Activated naive CD4-positive, alpha-beta T cell treated with anti-CD3 and anti-CD28 coated beads, Interleukin-2, amount 50 U/mL, for 72 hours (primary cell): ENCODE measurements around the gene ARID3A. TPM values are rescaled to one million over a fixed set of nuclear protein-coding genes. Genes with fewer than 3 reads are reported as not detected.
A peak's percentile ranks its signal among the peaks of the same experiment; 100 is the strongest.
"Not testable (repeated sequence)": the region's sequence is repeated elsewhere in the genome, so short reads cannot be mapped to it uniquely, and the experiment has no call there.

Source experiments
- ATAC-seq, 2 donors: fragments of 150-1000 bp; cut with Tn5 transposase; 2 replicates each; pipeline ENCODE4 v1.10.0; 2021; ENCODE audit warnings: mild to moderate bottlenecking in 2 of 2, moderate library complexity in 2 of 2
- DNase-seq, 2 donors: peaks; one replicate each; pipeline ENCODE4 v3.0.0; 2021 to 2022; ENCODE audit warnings: low spot score in 2 of 2
- H3K27ac Mint-ChIP-seq, 2 donors: one replicate each; pipeline ENCODE4 v1.8.0; 2022; ENCODE audit warnings: mild to moderate bottlenecking in 2 of 2, mixed read lengths in 2 of 2
- H3K36me3 Mint-ChIP-seq, 2 donors: one replicate each; pipeline ENCODE4 v1.8.0; 2022; ENCODE audit warnings: mixed read lengths in 2 of 2
- H3K9me3 Mint-ChIP-seq, 2 donors: one replicate each; pipeline ENCODE4 v1.8.0; 2022; ENCODE audit warnings: mixed read lengths in 2 of 2
- total RNA-seq, 2 donors: library from RNA; stranded (reverse); gene quantifications; one replicate each; pipeline ENCODE4 v1.2.3, GENCODE V29; 2022

Gene ARID3A
- total RNA-seq, 2 donors from 2014 or later, result 22.4 to 35.7 TPM

DNA sequence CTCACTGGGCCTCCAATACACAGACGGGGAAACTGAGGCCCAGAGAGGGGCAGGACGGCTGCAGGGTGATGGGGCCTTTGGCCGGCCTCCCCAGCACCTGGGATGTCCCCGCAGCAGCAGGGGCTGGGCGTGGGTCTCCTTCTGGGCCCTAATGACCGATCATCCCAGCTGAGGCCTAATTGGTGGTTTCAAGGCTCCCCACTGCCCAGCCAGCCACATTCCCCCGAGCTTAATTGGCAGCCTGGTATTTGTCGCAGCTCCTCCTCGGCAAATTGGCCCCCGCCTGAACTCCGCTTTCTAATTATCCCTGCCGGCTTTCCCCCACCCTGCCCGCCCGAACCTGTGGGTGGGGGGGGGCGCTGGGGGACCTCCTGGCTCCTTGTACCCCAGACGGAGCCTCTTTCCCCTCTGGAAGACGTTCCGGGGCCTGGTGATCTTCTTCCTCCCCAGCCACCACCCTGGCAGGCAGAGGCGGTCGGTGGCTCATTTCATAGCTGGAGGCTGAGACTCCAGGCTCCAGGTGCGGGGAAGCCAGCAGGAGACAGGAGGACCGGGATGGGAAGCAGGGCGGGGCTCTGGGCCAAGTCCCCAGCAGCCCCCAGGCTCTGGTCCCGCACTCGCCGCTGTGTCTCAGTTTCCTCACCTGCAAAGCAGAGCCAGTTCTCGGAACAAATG lies 31.1 kb downstream of the ARID3A start:
- H3K27ac Mint-ChIP-seq, result no peak overlapping the region
- DNase-seq (no peak), ATAC-seq (no peak)
- H3K9me3 Mint-ChIP-seq, result no peaks in the 10 kb centered on the region
- no peaks in the 10 kb centered on the region for H3K36me3 Mint-ChIP-seq

DNA sequence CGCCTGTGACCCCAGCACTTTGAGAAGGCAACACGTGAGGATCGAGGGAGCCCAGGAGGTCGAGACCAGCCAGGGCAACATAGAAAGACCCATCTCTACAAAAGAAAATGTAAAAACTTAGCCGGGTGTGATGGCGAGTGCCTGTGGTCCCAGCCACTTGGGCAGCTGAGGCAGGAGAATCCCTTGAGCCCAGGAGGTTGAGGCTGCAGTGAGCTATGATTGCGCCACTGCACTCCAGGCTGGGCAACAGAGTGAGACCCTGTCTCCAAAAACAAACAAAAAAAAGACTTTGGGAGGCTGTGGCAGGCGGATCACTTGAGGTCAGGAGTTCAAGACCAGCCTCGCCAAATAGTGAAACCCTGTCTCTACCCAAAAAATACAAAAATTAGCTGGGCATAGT lies 31.7 kb downstream of the ARID3A start:
- H3K36me3 Mint-ChIP-seq, H3K27ac Mint-ChIP-seq, DNase-seq, ATAC-seq, H3K9me3 Mint-ChIP-seq: not testable (repeated sequence)

- H3K27ac Mint-ChIP-seq, result peak overlapping the region in 1 of 2 donors; percentile 3
- H3K9me3 Mint-ChIP-seq, result no peaks in the 10 kb centered on the region
- H3K36me3 Mint-ChIP-seq, result no peaks in the 10 kb centered on the region
- DNase-seq (peak in 1 of 2 donors; percentile 44), ATAC-seq (peak; percentile 79 to 94)
Measured at GRCh38 chr19:958967-959855, 33.4 kb downstream of the ARID3A start.

DNA sequence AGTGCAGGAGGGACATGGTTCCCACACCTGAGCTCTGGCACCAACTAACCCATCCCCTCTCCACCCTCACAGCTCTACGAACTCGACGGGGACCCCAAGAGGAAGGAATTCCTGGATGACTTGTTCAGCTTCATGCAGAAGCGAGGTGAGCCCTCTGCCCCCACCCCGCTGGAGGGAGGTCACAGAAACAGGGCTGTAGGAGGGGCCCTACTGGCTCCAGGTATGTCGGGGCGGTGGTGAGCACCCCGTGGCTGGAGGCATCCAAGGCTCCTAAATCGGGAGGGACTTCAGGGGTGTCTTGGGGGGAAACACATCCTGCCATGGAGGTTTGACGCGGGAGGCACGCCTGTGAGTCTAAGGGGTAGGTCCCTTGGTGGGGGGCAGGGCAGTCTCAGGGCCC lies 34.2 kb downstream of the ARID3A start:
- DNase-seq (no peak), ATAC-seq (no peak)
- Mint-ChIP-seq H3K27ac (no peak overlapping the region), H3K9me3 (peaks cover 0 to under 1% of the 10 kb centered on the region in 2 donors), H3K36me3 (peaks cover 0 to 5% of the 10 kb centered on the region in 2 donors)

- ATAC-seq (no peak), DNase-seq (no peak)
- H3K36me3 Mint-ChIP-seq, result peaks cover 0 to 10% of the 10 kb centered on the region in 2 donors
- peaks cover 0 to 4% of the 10 kb centered on the region in 2 donors for H3K9me3 Mint-ChIP-seq
- no peak overlapping the region for H3K27ac Mint-ChIP-seq
Measured at GRCh38 chr19:960601-960938, 34.7 kb downstream of the ARID3A start.

GRCh38 chr19:961866-962620 lies 36.2 kb downstream of the ARID3A start:
- Mint-ChIP-seq H3K36me3 (peaks cover 0 to 17% of the 10 kb centered on the region in 2 donors), H3K27ac (no peak overlapping the region), H3K9me3 (peaks cover 0 to 4% of the 10 kb centered on the region in 2 donors)
- no peak for DNase-seq
- no peak for ATAC-seq

DNA sequence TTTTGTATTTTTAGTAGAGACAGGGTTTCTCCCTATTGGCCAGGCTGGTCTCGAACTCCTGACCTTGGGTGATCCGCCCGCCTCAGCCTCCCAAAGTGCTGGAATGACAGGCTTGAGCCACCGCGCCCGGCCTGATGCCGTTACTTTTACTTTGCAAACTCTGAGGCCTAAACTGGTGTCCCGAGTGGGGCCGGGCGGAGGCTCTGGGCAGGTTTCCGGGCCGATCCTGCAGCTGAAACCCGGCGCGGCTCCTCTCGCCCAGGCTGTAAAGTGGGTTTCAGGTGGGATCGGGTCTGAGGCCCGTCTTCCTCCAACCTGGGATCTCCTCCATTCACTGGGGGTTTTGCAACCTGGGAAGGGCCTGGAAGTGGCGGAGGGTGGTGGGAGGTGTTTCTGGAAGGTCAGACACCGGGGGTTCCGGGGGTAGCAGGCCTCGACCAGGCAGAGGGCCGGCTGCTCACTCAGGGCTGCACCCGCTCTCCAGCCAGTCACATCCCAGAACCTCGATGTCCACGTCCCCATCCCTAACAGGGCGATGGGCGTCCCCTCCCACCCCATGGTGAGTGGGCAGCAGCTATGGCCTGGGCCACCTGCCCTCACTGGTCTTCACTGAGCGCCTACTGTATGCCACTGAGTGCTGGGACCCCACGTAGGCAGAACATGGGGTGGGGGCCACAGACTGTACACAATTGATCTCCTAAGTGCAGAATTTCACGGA lies 37.0 kb downstream of the ARID3A start:
- Mint-ChIP-seq H3K27ac (no peak overlapping the region), H3K36me3 (peaks cover 0 to 22% of the 10 kb centered on the region in 2 donors), H3K9me3 (peaks cover 0 to 4% of the 10 kb centered on the region in 2 donors)
- DNase-seq (no peak), ATAC-seq (no peak)

DNA sequence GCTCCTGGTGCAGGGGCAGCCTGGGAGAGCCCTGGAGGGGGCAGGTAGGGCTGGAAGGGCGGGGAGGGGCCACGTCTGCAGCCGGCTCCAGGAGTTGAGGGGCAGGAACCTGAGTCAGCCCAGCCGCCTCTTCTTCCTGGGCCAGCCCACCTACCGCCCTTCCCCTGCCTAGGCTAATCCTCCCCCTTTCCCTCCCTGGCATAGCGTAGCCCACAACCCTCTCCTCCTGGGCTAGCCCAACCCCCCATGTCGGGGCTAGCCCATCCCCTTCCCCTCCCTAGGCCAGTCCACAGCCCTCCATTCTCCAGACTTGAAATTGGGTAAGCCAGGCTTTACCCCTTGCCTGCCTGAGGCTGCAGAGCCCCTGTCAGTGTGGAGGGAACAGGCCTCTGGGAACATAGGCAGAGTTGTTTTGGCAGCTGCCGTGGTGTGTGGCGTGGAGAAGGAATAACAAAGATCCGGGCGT lies 37.7 kb downstream of the ARID3A start:
- H3K36me3 Mint-ChIP-seq, result peaks cover 0 to 22% of the 10 kb centered on the region in 2 donors
- no peak overlapping the region for H3K27ac Mint-ChIP-seq

DNA sequence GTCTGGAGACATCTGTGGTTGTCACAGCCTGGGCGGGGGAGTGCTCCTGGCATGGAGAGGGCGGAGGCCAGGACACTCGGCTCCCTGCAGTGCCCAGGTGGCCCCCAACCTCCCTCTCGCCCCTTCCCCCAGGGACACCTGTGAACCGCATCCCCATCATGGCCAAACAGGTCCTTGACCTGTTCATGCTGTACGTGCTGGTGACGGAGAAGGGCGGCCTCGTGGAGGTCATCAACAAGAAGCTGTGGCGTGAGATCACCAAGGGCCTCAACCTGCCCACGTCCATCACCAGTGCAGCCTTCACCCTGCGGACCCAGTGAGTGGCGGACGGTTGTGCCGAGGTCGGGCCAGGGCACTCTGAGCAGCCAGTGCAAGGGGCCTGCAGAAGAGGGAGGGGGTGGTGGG lies 38.3 kb downstream of the ARID3A start:
- DNase-seq (no peak), ATAC-seq (no peak)
- H3K9me3 Mint-ChIP-seq, result peaks cover 0 to 4% of the 10 kb centered on the region in 2 donors
- no peak overlapping the region for H3K27ac Mint-ChIP-seq
- peaks cover 0 to 22% of the 10 kb centered on the region in 2 donors for H3K36me3 Mint-ChIP-seq

More for the DNA sequence above, 37.7 kb downstream of the ARID3A start:
- DNase-seq (no peak), ATAC-seq (no peak)
- H3K9me3 Mint-ChIP-seq, result peaks cover 0 to 4% of the 10 kb centered on the region in 2 donors

DNA sequence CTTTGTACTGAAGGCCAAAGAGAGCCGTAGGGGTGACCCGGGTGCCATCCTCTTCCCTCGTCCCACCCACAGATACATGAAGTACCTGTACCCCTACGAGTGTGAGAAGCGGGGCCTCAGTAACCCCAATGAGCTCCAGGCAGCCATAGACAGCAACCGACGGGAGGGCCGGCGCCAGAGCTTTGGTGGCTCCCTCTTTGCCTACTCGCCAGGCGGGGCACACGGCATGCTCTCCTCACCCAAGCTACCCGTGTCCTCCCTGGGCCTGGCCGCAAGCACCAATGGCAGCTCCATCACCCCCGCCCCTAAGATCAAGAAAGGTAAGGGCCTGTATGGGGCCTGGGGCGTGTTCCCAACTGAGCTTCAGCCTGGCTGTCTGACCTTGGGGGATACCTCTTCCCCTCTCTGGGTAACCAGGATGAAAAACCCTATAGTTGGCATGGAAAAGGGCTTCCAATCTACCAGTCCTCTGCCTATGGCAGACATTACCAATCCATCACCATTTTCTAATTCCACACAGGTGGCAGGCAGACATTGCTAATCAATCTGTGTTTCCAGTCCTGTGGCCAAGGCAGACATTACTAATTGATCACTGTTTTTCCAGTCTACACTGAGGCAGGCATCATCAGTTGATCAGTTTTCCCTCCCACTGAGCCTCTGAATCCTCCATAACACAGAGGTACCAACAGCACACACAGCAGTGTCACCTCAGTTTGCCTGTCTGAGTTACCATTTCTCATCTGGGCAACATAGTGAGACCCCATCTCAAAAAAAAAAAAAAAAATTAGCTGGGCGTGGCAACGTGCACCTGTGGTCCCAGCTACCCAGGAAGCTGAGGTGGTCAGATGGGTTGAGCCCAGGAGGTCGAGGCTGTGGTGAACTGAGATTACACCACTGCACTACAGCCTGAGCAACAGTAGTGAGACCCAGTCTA lies 39.2 kb downstream of the ARID3A start:
- Mint-ChIP-seq H3K27ac (no peak overlapping the region), H3K9me3 (peaks cover 0 to 4% of the 10 kb centered on the region in 2 donors), H3K36me3 (peaks cover 0 to 22% of the 10 kb centered on the region in 2 donors)
- DNase-seq (no peak), ATAC-seq (no peak)

DNA sequence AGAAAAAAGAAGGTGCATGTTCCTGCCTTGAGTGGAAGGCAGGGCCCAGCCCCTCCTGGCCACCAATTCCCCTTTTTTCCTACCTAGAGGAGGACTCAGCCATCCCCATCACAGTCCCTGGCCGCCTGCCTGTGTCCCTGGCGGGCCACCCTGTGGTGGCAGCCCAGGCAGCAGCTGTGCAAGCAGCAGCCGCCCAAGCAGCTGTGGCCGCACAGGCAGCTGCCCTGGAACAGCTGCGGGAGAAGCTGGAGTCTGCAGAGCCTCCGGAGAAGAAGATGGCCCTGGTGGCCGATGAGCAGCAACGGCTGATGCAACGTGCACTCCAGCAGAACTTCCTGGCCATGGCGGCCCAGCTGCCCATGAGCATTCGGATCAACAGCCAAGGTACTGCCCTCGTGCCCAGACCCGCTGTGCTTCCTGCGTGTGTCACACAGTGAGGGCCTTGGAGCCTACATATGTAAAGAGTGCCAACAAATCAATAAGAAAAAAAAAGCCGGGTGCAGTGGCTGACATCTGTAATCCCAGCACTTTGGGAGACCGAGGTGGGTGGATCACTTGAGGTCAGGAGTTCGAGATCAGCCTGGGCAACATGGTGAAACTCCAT lies 40.8 kb downstream of the ARID3A start:
- DNase-seq, result no peak
- Mint-ChIP-seq H3K36me3 (peaks cover 11 to 33% of the 10 kb centered on the region in 2 donors), H3K27ac (peak overlapping the region in 1 of 2 donors; percentile 36), H3K9me3 (peaks cover 4 to 5% of the 10 kb centered on the region in 2 donors)
- ATAC-seq, result no peak

GRCh38 chr19:970695-971094 lies 44.9 kb downstream of the ARID3A start:
- DNase-seq (no peak), ATAC-seq (no peak)
- H3K9me3 Mint-ChIP-seq, result peaks cover 0 to 5% of the 10 kb centered on the region in 2 donors
- H3K36me3 Mint-ChIP-seq, result peaks cover 13 to 25% of the 10 kb centered on the region in 2 donors
- peak overlapping the region in 1 of 2 donors; percentile 74 for H3K27ac Mint-ChIP-seq

- H3K27ac Mint-ChIP-seq, result no peak overlapping the region
- DNase-seq (no peak), ATAC-seq (no peak)
- H3K9me3 Mint-ChIP-seq, result peaks cover 0 to 5% of the 10 kb centered on the region in 2 donors
- peaks cover 13 to 20% of the 10 kb centered on the region in 2 donors for H3K36me3 Mint-ChIP-seq
Measured at GRCh38 chr19:971795-972194, 46.0 kb downstream of the ARID3A start.

GRCh38 chr19:972281-972680 lies 46.4 kb downstream of the ARID3A start:
- peaks cover 13 to 15% of the 10 kb centered on the region in 2 donors for H3K36me3 Mint-ChIP-seq
- peaks cover 0 to 5% of the 10 kb centered on the region in 2 donors for H3K9me3 Mint-ChIP-seq
- no peak overlapping the region for H3K27ac Mint-ChIP-seq
- DNase-seq (no peak), ATAC-seq (no peak)
